HL-60 (cell line): Measurements from ENCODE around the gene WDR7.

Experiments used
- POLR2AphosphoS5 ChIP-seq: IDR thresholded peaks from 2 replicates; pipeline ENCODE4 v1.6.1; 2012; ENCODE audit warnings: low read depth
- TF ChIP-seq, protein P1 (sequence below): IDR thresholded peaks from one replicate; pipeline ENCODE4 v1.5.1; 2011; ENCODE audit warnings: low read length, control low read depth, inconsistent platforms; ENCODE audit not compliant: insufficient read depth
- TF ChIP-seq, protein P2 (sequence below): IDR thresholded peaks from 2 replicates; pipeline ENCODE4 v1.6.1; 2012; ENCODE audit warnings: low read depth; ENCODE audit not compliant: insufficient replicate concordance

DNA sequence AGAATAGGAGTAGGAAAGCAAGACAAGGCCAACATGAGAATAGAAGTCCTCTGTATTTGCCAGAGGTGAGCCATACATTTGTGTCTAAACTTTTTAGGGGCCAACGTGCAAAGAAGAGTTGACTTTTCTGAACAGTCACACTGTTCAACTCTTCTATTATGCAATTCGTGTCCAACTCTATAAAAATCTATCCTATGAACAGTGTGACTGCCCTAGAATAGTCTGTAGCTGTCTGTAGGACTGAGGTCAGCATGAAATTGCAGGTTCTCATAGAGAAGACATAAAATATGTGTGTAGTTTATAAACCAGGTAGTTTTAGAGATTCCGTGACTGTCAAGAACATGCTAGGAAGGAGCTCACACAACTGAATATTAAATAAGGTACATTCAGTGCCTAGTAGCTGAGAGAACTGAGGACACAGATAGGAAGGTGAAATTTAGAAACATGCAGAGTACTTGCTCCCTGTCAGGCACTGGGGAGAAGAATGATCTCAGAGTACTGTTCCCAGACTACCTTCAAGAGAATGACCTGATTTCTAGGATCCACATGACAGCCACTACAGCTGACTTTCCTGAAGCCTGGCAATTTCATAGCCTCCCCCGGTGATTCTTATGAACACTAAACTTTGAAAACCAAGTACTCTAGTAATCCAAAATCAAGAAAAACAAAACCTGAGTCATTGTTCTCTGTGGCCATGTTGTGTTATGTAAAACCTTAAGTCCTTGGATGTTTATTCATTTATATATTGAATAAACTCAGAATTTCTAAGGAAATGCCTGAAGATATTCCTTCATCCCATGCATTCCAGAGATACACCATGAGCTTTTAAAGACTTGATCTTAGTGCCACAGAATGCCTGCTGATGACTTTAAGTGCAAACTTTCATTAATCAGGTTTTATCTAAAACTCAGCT lies 294.3 kb downstream of the WDR7 start:
- TF ChIP-seq, protein P1, sequence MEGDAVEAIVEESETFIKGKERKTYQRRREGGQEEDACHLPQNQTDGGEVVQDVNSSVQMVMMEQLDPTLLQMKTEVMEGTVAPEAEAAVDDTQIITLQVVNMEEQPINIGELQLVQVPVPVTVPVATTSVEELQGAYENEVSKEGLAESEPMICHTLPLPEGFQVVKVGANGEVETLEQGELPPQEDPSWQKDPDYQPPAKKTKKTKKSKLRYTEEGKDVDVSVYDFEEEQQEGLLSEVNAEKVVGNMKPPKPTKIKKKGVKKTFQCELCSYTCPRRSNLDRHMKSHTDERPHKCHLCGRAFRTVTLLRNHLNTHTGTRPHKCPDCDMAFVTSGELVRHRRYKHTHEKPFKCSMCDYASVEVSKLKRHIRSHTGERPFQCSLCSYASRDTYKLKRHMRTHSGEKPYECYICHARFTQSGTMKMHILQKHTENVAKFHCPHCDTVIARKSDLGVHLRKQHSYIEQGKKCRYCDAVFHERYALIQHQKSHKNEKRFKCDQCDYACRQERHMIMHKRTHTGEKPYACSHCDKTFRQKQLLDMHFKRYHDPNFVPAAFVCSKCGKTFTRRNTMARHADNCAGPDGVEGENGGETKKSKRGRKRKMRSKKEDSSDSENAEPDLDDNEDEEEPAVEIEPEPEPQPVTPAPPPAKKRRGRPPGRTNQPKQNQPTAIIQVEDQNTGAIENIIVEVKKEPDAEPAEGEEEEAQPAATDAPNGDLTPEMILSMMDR, result no peak
- TF ChIP-seq, protein P2, sequence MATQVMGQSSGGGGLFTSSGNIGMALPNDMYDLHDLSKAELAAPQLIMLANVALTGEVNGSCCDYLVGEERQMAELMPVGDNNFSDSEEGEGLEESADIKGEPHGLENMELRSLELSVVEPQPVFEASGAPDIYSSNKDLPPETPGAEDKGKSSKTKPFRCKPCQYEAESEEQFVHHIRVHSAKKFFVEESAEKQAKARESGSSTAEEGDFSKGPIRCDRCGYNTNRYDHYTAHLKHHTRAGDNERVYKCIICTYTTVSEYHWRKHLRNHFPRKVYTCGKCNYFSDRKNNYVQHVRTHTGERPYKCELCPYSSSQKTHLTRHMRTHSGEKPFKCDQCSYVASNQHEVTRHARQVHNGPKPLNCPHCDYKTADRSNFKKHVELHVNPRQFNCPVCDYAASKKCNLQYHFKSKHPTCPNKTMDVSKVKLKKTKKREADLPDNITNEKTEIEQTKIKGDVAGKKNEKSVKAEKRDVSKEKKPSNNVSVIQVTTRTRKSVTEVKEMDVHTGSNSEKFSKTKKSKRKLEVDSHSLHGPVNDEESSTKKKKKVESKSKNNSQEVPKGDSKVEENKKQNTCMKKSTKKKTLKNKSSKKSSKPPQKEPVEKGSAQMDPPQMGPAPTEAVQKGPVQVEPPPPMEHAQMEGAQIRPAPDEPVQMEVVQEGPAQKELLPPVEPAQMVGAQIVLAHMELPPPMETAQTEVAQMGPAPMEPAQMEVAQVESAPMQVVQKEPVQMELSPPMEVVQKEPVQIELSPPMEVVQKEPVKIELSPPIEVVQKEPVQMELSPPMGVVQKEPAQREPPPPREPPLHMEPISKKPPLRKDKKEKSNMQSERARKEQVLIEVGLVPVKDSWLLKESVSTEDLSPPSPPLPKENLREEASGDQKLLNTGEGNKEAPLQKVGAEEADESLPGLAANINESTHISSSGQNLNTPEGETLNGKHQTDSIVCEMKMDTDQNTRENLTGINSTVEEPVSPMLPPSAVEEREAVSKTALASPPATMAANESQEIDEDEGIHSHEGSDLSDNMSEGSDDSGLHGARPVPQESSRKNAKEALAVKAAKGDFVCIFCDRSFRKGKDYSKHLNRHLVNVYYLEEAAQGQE, result no peak
- no peak for TF ChIP-seq POLR2AphosphoS5
